NCI-H2227 treated with DMSO at 0.1 percent for 48 hours (cell line): ENCODE results near the gene C11orf21.
"Not testable (repeated sequence)": the region's sequence is repeated elsewhere in the genome, so short reads cannot be mapped to it uniquely, and the experiment has no call there.

Source experiments
- DNase-seq: peaks from one replicate; lab custom pipeline; 2025; lab: John Stamatoyannopoulos, UW

C11orf21 gene

DNA sequence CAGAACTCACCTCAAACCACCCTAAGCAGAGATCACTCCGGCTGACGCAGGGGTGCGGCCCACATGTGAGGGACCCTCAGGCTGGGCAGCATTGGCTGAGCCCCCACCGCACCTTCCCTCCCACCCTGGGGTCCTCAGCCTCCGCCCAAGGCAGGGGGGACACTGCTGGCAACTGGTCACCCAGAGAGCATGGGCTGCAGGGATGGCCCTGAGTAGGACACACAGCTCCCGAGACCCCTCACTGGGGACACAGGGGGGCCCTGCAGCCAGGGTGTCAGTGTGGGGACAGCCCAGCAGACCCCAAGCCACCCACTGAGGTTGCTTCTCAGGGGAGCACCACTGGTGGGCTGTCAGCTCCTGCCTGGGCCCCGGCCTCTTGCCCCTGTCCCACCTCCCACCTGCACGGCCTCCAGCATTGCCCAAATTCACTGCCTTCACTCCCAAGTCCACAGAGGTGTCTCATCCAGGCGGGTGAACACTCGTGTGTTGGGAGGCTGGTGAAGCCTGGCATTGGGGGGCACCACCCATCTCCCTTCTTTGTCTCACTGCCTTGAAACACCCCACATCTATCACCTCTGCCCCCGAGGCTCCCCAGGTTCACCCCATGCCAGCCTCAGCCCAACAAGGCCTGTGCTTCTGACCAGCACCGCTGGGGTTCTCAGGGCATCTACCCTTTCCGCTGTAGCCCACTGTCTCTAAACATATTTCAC lies 4.7 kb downstream of the C11orf21 start:
- DNase-seq: no peak

DNA sequence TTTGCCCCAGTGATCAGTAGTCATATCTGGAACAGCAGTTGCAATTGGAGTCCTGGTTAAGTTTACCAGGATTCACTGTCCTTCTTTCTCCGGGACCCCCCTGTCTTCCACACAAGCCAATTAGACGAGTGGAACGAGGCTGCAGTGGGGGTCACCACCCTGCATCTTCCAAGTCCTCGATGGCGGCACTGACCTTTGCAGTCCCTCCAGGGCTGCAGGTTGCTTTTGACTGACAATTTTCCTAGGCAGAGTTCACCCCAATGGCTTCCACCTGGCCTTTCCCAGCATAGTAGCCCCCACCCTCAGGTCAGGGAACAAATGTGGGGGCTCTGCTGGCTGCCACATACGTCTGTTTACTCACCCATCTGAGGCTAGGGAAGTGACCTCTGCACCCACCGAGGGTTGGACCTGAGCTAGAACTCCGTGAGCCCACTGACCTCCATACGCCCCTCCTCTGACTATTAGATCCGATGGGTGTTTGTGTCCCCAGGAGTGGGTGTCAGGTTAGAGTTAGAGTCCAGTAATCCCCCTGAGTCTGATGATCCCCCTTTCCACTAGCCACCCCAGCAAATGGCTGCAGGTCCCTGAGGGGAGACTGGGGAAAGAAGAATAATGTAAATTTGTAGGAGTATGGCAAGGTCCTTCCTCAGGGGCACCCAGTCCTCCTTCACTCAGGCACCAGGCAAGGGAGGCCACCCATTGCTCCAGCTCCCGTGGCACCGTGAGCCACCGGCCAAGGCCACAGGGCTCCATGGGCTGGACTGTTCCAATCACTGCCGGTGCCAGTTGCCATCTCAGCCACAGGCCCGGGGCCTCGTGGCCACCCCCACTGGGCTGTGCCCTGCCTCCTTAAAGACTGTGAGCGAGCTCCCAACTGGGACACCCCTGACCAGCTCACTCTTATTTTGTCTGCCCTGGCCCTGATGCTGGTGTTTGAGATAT lies 5.5 kb downstream of the C11orf21 start:
- DNase-seq: no peak

DNA sequence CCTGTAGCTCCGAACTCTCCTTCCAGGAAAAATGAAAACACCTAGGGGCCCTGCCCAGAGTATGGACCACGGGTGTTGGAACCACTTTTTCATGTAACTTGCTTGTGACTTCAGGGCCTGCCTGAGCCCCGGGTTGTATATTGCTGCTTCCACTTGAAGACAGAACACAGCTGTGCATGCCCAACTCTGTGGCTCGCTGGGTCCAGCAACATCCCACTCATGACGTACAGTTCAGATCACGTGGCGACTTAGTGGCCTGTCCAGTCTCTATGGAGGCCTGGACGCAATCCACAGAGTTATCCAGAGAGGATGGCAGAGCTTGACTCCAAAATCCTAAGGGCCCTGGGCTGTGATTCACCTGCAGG lies 6.8 kb downstream of the C11orf21 start:
- DNase-seq: no peak

DNA sequence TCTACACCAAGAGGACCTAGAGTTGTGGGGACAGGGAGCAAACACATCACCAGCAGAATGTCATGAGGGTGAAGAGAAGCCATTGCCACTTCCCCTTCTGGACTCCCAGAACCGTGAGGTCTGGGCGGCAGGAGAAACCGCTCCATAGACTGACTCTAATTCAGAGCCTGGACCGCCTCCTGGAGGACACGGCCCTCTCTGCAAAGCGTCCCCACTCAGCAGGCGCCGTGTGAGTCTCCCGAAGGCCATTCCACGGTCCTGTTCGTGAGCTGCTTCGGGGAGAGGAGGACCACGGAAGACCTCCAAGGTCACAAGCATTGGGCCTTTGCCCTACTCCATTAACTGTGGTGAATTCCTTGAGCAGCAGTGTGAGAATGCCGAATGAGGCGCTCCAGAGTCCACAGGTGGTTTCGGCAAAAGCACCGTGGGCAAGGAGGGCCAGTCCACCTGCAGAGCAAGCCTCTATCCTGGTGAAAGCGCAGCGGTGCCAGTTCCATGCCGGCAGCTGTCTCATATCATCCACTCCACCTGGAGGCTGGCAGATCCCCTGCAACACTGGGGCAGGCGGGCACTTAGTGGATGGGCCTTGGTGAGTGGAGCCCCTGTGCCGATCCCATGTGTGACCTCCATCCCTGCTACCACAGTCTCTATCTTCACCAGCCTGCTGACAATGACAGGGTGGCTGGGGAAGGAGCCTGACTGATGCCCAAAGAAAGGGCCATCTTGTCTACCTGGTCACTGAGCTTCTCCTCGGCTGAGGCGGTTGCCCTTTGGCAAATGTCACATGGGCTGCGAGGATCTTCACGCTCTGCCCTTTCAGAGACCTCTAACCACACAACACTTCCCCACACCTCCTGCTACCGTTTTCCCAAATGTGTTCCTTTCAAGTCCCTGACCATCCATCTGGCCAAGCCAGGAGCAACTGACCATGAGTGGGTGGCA lies 7.5 kb downstream of the C11orf21 start:
- no peak for DNase-seq

DNA sequence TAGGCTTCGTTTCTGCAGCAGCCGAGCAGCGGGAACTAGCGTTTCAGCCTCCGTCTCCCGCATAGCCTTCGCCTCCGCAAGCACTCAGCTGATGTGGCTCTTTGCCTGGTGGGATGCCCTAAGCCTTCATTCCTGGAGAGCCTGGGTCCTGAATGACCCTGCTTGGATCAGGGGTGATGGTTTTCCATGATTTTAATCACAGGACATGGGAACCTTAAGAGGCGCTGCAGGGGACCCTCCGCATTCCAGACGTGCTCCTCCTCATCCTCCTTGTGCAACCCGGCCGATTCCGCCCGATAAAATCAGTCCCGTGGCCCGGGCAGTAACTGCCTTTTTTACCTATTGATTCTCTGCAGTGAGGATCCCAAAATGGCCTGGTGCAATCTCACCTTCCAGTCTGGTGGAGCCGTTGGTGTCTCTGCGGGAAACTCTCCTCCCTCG lies 8.2 kb downstream of the C11orf21 start:
- no peak for DNase-seq

DNA sequence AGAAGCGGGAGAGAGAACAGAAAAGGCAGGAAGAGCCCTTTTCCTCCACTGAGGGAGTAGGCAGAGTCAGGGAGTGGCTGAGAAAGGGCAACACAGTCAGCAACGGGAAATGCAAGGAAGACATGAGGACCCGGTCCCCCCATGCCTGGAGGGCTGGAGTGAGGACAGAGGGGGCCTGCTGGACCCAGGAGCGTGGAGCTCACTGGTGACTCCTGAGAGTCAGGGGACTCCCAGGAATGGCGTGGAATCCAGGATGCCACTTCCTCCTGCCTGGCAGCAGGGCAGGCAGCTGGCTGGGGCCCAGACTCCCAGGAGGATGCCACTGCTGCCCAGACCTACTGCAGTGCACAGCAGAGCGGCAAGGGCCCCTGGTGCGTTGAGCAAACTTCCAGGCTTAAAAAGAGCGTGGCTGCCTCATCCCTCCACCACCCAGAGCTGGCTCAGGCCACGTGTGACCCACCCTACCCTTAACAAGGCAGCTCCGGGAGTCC lies 11.3 kb downstream of the C11orf21 start:
- DNase-seq: no peak

DNA sequence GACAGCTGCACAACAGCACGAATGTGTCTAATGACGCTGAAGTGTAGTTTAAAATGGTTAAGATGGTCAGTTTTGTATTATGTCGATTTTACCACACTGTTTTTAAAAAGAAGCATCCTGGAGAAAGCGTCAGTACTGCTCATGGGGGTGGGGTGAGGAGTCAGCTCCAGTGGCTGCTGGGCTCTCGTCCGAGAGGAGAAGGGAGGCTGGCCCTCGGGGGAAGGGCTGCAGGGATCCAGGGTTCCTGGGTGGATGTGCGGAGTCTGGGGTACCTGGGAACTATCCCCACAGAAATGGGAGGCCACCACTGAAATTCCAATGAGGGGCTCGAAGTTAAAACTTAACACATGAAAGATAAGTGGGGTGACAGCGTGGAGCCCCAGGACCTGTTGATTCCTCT lies 11.9 kb downstream of the C11orf21 start:
- no peak for DNase-seq

DNA sequence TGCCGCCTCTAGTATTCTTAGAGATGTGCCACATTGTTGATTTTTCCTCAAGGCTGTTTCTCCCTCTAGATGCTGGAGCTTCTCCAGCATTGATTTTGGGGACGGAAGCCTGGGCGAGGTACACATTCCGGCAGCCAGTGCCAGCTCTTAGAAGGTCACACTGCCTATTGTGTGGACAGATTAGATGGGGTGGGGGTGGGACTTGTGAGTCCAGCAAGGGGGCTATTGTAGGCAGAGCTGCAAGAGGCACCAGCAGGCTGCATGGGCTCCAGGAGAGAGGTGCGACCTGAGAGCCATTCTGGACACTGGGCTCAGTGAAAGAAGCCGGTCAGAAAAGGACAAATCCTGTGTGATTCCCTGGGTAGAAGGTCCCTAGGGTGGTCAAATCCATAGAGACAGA lies 12.4 kb downstream of the C11orf21 start:
- no peak for DNase-seq

DNA sequence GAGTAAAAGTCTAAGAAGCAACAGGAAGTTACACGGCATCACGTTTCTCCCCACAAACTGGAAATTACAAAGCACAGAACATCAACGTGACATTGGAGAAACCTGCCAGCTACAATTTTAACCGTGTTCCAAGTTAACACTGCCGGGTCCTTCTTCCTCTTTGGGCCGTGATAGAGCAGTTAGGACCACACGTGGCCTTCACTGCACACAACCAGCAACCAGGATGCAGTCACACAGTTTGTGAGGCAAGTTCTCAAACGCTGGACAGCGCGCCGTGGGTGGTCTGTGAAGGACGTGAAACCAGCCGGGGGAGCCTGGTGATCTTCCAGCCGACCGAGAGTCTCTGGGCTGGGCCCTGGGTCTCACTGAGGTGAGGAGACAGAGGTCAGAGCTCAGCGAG lies 14.6 kb downstream of the C11orf21 start:
- DNase-seq: no peak

DNA sequence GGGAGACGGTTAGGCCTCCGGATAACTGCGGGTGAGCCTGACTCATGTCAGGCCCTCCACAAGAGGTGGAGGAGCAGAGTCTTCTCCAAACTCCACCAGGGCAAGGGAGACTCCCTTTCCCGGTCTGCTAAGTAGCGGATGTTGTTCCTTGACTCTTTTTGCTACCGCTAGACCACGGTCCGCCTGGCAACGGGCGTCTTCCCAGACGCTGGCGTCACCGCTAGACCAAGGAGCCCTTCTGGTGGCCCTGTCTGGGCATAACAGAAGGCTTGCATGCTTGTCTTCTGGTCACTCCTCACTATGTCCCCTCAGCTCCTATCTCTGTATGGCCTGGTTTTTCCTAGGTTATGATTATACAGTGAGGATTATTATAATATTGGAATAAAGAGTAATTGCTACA lies 15.4 kb downstream of the C11orf21 start:
- not testable (repeated sequence) for DNase-seq

DNA sequence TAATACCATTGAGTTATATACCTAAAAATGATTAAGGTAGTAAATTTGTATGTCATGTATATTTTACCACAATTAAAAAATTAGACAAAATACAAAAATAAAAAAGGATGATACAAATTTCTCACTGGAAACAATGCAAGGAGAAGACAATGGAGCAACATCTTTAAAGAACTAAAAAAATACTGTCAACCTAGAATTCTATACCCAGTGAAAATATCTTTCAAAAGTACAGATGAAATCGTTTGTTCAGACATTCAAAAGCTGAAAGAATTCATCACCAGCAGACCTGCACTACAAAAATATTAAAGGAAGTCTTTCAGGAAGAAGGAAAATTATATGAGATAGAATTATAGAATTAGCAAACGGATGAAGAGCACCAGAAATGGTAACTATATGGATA lies 21.5 kb downstream of the C11orf21 start:
- no peak for DNase-seq

DNA sequence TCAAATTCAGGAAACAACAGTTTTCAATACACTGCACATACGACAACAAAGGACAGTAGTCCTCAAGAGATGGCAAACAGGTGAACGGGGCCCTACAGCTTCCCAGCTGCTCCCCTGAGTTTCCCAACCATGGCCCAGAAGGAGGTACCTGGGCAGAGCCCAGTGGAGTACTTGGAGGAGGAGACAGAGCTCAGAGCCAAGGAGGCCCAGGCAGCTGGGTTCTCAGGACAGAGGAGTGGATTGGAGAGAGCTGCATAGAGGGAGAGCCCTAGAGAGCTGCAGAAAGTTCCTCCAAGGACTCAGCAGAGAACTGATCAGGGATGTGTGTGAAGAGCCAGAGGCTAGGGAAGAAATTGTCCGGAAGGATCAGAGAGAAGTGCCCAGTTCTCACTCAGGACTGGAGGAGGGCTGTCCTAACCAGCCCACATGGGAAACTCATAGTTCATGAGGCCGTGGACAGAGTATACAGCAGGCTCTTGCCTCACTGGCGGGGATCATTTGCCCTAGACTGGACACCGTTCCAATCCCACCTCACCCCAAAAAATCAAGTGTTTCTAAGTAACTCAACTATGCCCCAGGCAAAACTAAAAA lies 23.7 kb downstream of the C11orf21 start:
- no peak for DNase-seq

DNA sequence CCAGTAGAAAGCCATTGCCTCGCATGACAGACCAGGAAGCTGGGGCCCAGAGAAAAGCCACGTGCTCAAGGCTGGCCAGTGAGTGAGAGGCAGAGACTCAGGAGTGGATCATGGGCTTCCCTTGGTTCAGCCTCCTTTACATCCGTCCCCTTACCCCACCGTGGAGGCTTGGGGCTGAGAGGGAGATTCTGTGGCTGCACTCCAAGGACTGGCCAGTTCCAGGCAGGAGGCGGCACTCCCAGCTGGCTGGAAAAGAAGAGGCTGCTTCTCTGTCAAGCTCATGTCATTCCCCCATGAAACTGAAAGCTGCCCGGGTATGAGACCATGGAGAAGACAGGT lies 24.7 kb downstream of the C11orf21 start:
- DNase-seq: no peak

DNA sequence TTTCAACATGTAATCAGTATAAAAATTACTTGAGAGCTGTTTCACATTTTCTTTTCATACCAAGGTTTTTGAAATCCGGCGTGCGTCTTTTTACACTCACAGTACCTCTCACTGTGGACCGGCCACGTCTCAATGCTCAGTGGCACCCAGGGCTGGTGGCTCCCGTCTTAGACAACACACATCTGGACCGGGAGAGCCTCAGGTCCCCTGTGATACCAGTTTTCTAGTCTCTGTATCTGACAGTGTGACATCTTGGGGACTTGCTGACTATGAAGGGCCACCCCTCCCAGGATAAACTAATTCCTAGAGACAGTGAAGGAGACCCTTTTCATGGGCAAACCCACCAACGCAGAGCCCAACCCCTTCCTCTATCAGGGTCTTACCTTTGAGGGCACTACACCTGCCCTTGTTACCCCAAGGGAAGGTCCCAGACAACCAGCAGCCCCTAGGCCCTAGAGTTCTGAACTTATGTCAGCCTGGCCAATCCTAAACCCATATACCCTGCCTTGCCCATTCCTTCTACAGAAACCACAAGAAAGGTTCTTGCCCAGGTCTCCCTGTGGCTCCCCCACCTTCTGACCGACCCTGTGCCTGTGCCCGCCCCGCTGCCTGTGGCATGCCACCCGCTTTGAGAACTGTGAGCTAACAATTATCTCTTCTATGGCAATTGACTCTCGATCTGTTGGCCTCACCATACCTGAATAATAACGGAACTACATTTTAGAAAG lies 25.3 kb downstream of the C11orf21 start:
- DNase-seq: no peak

DNA sequence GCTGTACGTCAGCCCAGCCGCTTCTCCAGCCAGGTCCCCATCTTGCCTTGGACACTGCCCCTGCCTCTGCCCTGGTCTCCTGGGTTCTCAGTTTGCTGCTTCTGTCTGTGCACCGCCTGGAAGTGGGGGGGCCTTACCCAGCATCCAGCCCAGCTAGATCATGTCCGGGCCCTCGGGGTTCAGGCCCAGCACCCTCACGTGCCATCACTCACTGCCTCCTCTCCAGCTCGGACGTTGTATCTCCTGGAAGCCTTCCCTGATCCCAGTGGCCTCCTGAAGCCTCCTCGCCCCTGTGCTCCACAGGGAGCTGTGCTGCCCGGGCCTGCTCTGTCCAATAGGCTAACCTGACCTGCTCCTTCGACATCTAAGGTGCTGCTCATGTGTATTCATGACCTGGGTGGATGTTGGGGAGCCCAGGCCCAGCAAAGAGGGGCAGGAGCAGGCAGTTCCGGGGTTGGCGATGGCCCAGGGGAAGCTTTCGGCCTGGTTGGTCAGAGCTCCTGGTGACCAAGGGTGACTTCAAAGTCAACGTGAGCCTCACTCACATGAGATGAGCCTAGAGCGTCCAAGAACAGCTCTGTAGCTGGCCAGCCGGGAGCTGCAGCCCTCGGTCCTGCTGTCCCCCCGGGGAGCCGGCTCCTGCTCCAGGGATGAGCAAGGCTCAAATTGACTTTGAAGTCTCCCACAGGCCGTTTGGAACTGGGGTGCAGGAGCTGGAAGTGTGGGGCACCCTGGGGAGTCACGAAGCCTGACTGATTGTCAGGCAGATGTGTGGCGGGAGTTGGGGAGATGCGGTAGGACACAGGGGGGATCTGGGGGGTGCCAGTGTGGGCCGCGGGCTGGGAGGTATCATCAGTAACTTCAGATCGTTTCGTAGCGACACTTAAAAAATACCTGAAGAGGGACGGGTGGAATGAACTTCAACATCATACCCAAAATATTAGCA lies 26.1 kb downstream of the C11orf21 start:
- DNase-seq: no peak

DNA sequence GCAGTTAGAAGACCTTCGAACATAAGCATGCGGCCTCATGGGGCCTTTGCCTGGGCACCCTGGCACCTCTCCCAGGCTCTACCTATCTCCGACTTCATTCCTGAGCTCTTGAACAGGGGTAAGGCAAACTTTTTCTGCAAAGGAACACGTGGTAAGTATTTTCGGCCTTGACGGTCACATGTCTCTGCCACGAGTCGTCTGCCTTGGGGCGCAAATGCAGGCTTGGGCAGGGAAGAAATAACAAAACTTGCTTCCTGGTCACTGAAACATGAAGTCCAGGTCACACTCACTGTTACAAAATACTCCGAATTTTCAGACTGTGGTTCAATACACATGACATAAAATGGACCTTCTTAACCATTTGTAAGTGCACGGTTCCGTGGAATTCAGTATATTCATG lies 27.9 kb downstream of the C11orf21 start:
- DNase-seq: no peak

DNA sequence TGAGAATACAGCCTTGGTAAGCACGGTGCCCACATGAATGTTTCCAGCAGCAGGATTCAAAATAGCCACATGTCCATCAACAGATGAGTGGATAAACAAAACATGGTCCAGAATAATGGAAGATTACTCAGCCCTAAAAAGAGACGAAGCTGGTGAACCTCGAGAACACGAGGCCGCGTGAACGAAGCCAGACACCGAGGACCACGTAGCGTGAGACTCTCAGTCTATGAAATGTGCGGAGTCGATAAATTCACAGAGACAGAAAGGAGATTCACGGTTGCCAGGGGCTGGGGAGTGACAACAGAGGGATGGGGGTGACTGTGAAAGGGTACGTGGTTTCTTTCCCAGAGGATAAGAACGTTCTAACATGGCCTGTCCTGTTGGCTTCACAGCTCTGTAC lies 28.4 kb downstream of the C11orf21 start:
- no peak for DNase-seq

DNA sequence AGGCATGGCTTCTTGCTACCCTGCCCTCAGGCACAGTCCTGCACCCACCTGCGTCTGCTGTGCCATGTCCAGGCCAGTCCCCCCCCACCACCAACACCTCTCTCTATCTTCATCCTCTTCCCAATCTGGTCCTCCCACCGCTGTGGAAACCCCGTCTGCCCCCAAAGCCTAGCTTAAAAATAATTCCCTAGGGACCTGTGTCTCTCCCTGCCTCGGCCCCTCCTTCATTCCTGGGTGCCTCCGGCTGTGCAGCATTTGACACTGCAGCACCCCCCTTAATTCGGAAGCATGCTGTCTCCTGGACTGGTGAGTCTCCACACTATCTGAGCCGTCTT lies 28.8 kb downstream of the C11orf21 start:
- DNase-seq: no peak

DNA sequence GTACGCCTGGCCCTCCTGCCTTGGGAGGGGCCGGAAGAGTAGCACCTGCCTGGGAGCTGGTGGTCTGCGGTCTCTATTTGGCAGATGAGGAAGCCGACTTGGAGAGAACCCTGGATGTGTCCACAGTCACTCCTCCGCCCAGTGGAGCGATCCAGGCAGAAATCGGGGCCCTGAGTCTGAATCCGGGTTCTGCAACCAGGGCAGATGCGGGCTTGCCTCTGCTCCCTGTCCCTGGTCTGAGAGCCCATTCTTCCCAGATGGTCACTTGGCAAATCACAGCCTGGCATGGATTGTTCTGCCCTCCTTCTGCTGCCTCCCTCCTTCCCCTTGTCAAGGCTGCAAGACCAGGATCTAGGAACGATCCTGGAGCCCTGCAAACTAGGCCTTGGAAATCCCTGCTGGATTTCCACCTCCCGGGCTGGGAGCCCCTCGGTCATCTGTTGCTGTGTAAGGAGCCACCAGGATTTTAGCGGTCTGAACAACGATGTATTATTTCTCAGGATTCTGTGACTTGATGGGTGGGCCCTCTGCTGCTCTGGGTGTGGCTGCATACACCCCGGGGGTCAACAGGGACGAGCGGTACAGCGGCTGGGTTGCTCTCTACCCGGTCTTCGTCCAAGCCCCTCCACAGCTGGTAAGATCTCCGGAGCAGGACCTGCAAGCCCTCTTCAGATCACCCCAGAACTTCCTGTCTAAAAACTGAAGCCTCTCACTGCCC lies 29.3 kb downstream of the C11orf21 start:
- DNase-seq: no peak
